Measurements from ENCODE around the gene ACTL7B.

ACTL7B gene

GRCh38 chr9:108838017-108838416, 17.8 kb downstream of the ACTL7B start:
- DNase-seq (ENCODE audit: insufficient read length) (no peak), FAIRE-seq (no peak)
- no peak for TF ChIP-seq POLR2A (IDR thresholded peaks at IDR 0.05; ENCODE audit: low read depth, low read length)
- no peak for TF ChIP-seq POLR2AphosphoS5 (IDR thresholded peaks at IDR 0.05; ENCODE audit: low read depth, low read length)
- no peak for TF ChIP-seq TAF1 (IDR thresholded peaks at IDR 0.05; ENCODE audit: borderline replicate concordance, low read depth, low read length)

GRCh38 chr9:108837530-108837929, 18.3 kb downstream of the ACTL7B start:
- TF ChIP-seq POLR2AphosphoS5 (IDR thresholded peaks at IDR 0.05; ENCODE audit: low read depth, low read length) (no peak), TAF1 (IDR thresholded peaks at IDR 0.05; ENCODE audit: borderline replicate concordance, low read depth, low read length) (no peak), POLR2A (IDR thresholded peaks at IDR 0.05; ENCODE audit: low read depth, low read length) (no peak)
- FAIRE-seq (no peak), DNase-seq (ENCODE audit: insufficient read length) (no peak)

GRCh38 chr9:108836781-108837180, 19.0 kb downstream of the ACTL7B start:
- FAIRE-seq: no peak
- TF ChIP-seq POLR2AphosphoS5 (IDR thresholded peaks at IDR 0.05; ENCODE audit: low read depth, low read length): no peak
- no peak for DNase-seq (ENCODE audit: insufficient read length)

- DNase-seq (ENCODE audit: insufficient read length): no peak
- FAIRE-seq: no peak
- TF ChIP-seq TAF1 (IDR thresholded peaks at IDR 0.05; ENCODE audit: borderline replicate concordance, low read depth, low read length) (no peak), POLR2AphosphoS5 (IDR thresholded peaks at IDR 0.05; ENCODE audit: low read depth, low read length) (no peak), POLR2A (IDR thresholded peaks at IDR 0.05; ENCODE audit: low read depth, low read length) (no peak)
Measured at GRCh38 chr9:108836319-108836718, 19.5 kb downstream of the ACTL7B start.

- FAIRE-seq: no peak
- TF ChIP-seq POLR2A (IDR thresholded peaks at IDR 0.05; ENCODE audit: low read depth, low read length) (no peak), TAF1 (IDR thresholded peaks at IDR 0.05; ENCODE audit: borderline replicate concordance, low read depth, low read length) (no peak), POLR2AphosphoS5 (IDR thresholded peaks at IDR 0.05; ENCODE audit: low read depth, low read length) (no peak)
- DNase-seq (ENCODE audit: insufficient read length): no peak
Measured at GRCh38 chr9:108835831-108836230, 20.0 kb downstream of the ACTL7B start.

GRCh38 chr9:108834959-108835665, 20.7 kb downstream of the ACTL7B start:
- FAIRE-seq: peak; percentile 58
- TF ChIP-seq TAF1 (IDR thresholded peaks at IDR 0.05; ENCODE audit: borderline replicate concordance, low read depth, low read length): no peak
- no peak for TF ChIP-seq POLR2A (IDR thresholded peaks at IDR 0.05; ENCODE audit: low read depth, low read length)
- no peak for TF ChIP-seq POLR2AphosphoS5 (IDR thresholded peaks at IDR 0.05; ENCODE audit: low read depth, low read length)
- DNase-seq (ENCODE audit: insufficient read length): no peak

- DNase-seq (ENCODE audit: insufficient read length) (no peak), FAIRE-seq (no peak)
- TF ChIP-seq POLR2AphosphoS5 (IDR thresholded peaks at IDR 0.05; ENCODE audit: low read depth, low read length) (no peak), POLR2A (IDR thresholded peaks at IDR 0.05; ENCODE audit: low read depth, low read length) (no peak), TAF1 (IDR thresholded peaks at IDR 0.05; ENCODE audit: borderline replicate concordance, low read depth, low read length) (no peak)
Measured at GRCh38 chr9:108832179-108832500, 23.6 kb downstream of the ACTL7B start.

- TF ChIP-seq TAF1 (IDR thresholded peaks at IDR 0.05; ENCODE audit: borderline replicate concordance, low read depth, low read length) (no peak), POLR2AphosphoS5 (IDR thresholded peaks at IDR 0.05; ENCODE audit: low read depth, low read length) (no peak), POLR2A (IDR thresholded peaks at IDR 0.05; ENCODE audit: low read depth, low read length) (no peak)
Measured at GRCh38 chr9:108831496-108832178, 24.1 kb downstream of the ACTL7B start.

GRCh38 chr9:108830272-108830671, 25.5 kb downstream of the ACTL7B start:
- no peak for DNase-seq (ENCODE audit: insufficient read length)
- TF ChIP-seq TAF1 (IDR thresholded peaks at IDR 0.05; ENCODE audit: borderline replicate concordance, low read depth, low read length) (no peak), POLR2A (IDR thresholded peaks at IDR 0.05; ENCODE audit: low read depth, low read length) (no peak), POLR2AphosphoS5 (IDR thresholded peaks at IDR 0.05; ENCODE audit: low read depth, low read length) (no peak)
- no peak for FAIRE-seq

More at GRCh38 chr9:108831496-108832178, 24.1 kb downstream of the ACTL7B start:
- FAIRE-seq (no peak), DNase-seq (ENCODE audit: insufficient read length) (no peak)

- no peak for DNase-seq (ENCODE audit: insufficient read length)
- TF ChIP-seq POLR2AphosphoS5 (IDR thresholded peaks at IDR 0.05; ENCODE audit: low read depth, low read length): no peak
- TF ChIP-seq TAF1 (IDR thresholded peaks at IDR 0.05; ENCODE audit: borderline replicate concordance, low read depth, low read length): no peak
- TF ChIP-seq POLR2A (IDR thresholded peaks at IDR 0.05; ENCODE audit: low read depth, low read length): no peak
- FAIRE-seq: no peak
Measured at GRCh38 chr9:108823829-108824228, 32.0 kb downstream of the ACTL7B start.

GRCh38 chr9:108816037-108816436, 39.7 kb downstream of the ACTL7B start:
- FAIRE-seq (no peak), DNase-seq (ENCODE audit: insufficient read length) (no peak)
- TF ChIP-seq TAF1 (IDR thresholded peaks at IDR 0.05; ENCODE audit: borderline replicate concordance, low read depth, low read length) (no peak), POLR2AphosphoS5 (IDR thresholded peaks at IDR 0.05; ENCODE audit: low read depth, low read length) (no peak), POLR2A (IDR thresholded peaks at IDR 0.05; ENCODE audit: low read depth, low read length) (no peak)

GRCh38 chr9:108815156-108815555, 40.6 kb downstream of the ACTL7B start:
- no peak for DNase-seq (ENCODE audit: insufficient read length)
- no peak for FAIRE-seq
- TF ChIP-seq TAF1 (IDR thresholded peaks at IDR 0.05; ENCODE audit: borderline replicate concordance, low read depth, low read length) (no peak), POLR2A (IDR thresholded peaks at IDR 0.05; ENCODE audit: low read depth, low read length) (no peak), POLR2AphosphoS5 (IDR thresholded peaks at IDR 0.05; ENCODE audit: low read depth, low read length) (no peak)

Data from GM12892 (cell line).